H1 (cell line): Measurements from ENCODE around the gene ZFAND6. TPM values are rescaled to one million over a fixed set of nuclear protein-coding genes. Genes with fewer than 3 reads are reported as not detected.

Source experiments
- CTCF ChIA-PET: fragments of 300-600 bp; sonication (Branson Sonifier 250); formaldehyde crosslinking; loops from one replicate; lab custom pipeline; 2021; ENCODE audit not compliant: partially characterized antibody; lab: Charles Lee
- POLR2A ChIA-PET: fragments of 300-600 bp; sonication (Branson Sonifier 250); formaldehyde crosslinking; loops from one replicate; lab custom pipeline; 2021; ENCODE audit warnings: inconsistent platforms; ENCODE audit not compliant: partially characterized antibody; lab: Charles Lee
- DNase-seq, 2 experiments: peaks; one replicate each; pipeline versions ENCODE4 v3.0.0 to v3.0.0-alpha.2; 2010 to 2022; ENCODE audit warnings: low spot score in 2 of 2, low read depth in 1 of 2, mixed read lengths in 1 of 2
- FAIRE-seq: peaks from 2 replicates; lab custom pipeline; 2011; peaks lifted over from hg19 to GRCh38; lab: Jason Lieb, UNC
- H2AFZ ChIP-seq: 2 replicates; pipeline ENCODE4 v1.8.1; 2012; ENCODE audit warnings: low read length, inconsistent platforms
- H2AK5ac ChIP-seq: 2 replicates; pipeline ENCODE4 v1.6.1; 2013; ENCODE audit warnings: low read depth, low read length
- H2BK120ac ChIP-seq: replicated peaks from 2 replicates; pipeline ENCODE3; 2013; ENCODE audit warnings: low read depth, low read length, inconsistent platforms
- H2BK12ac ChIP-seq: 2 replicates; pipeline ENCODE4 v1.6.1; 2013; ENCODE audit warnings: low read depth, low read length
- H2BK15ac ChIP-seq: 2 replicates; pipeline ENCODE4 v1.6.1; 2013; ENCODE audit warnings: low read length
- H2BK20ac ChIP-seq: 2 replicates; pipeline ENCODE4 v1.6.1; 2013; ENCODE audit warnings: low read length
- H2BK5ac ChIP-seq: 2 replicates; pipeline ENCODE4 v1.6.1; 2013; ENCODE audit warnings: low read depth, low read length
- H3K14ac ChIP-seq: 2 replicates; pipeline ENCODE4 v1.6.1; 2013; ENCODE audit warnings: inconsistent platforms; ENCODE audit not compliant: insufficient read length
- H3K18ac ChIP-seq: 2 replicates; pipeline ENCODE4 v1.6.1; 2013; ENCODE audit warnings: low read length; ENCODE audit errors: extremely low read depth
- H3K23ac ChIP-seq: 2 replicates; pipeline ENCODE4 v1.6.1; 2013; ENCODE audit warnings: inconsistent platforms; ENCODE audit not compliant: insufficient read length
- H3K23me2 ChIP-seq: 2 replicates; pipeline ENCODE4 v1.6.1; 2013; ENCODE audit warnings: low read depth, low read length
- H3K27ac ChIP-seq: 2 replicates; pipeline ENCODE4 v1.6.1; 2011; ENCODE audit warnings: low read depth, low read length, inconsistent platforms
- H3K27me3 ChIP-seq, 4 experiments: replicated peaks in 1 of 4; 1 replicate in 1 of 4; 2 replicates in 3 of 4; pipeline versions ENCODE4 v1.6.1 to v1.8.1; 2011 to 2013; ENCODE audit warnings: low read length in 3 of 4, mild to moderate bottlenecking in 3 of 4, inconsistent platforms in 2 of 4, mixed read lengths in 2 of 4, moderate library complexity in 1 of 4; ENCODE audit not compliant: control insufficient read depth in 3 of 4, insufficient read depth in 3 of 4; ENCODE audit errors: extremely low read depth in 1 of 4
- H3K36me3 ChIP-seq, 4 experiments: 2 replicates each; pipeline versions ENCODE4 v1.6.1 to v1.8.1; 2011 to 2013; ENCODE audit warnings: mild to moderate bottlenecking in 4 of 4, low read length in 3 of 4, moderate library complexity in 2 of 4, control low read depth in 1 of 4, inconsistent platforms in 1 of 4; ENCODE audit not compliant: insufficient read depth in 4 of 4, control insufficient read depth in 2 of 4
- H3K4ac ChIP-seq: replicated peaks from 2 replicates; pipeline ENCODE3; 2013; ENCODE audit warnings: low read length, low read depth, mixed read lengths, inconsistent platforms; ENCODE audit not compliant: insufficient read length
- H3K4me1 ChIP-seq, 4 experiments: replicated peaks in 1 of 4; 1 replicate in 1 of 4; 2 replicates in 3 of 4; pipeline versions ENCODE4 v1.6.1 to v1.8.1; 2011 to 2013; ENCODE audit warnings: low read length in 3 of 4, inconsistent platforms in 2 of 4, mixed read lengths in 1 of 4; ENCODE audit not compliant: insufficient read depth in 4 of 4, control insufficient read depth in 3 of 4
- H3K4me2 ChIP-seq, 2 experiments: 2 replicates each; pipeline versions ENCODE4 v1.6.1 to v1.8.1; 2011 to 2013; ENCODE audit warnings: low read depth in 2 of 2, low read length in 2 of 2, control low read depth in 1 of 2, inconsistent platforms in 1 of 2, mild to moderate bottlenecking in 1 of 2; ENCODE audit not compliant: insufficient read depth in 1 of 2
- H3K4me3 ChIP-seq, 4 experiments: fragments of 200-600, 300-600 bp in 1 of 4; sonication (generic), shearing (Covaris generic), sonication (Bioruptor Twin) in 1 of 4; 2 replicates each; pipeline versions ENCODE4 v1.5.1 to v1.8.1; 2011 to 2016; ENCODE audit warnings: low read length in 4 of 4, low read depth in 3 of 4, control low read depth in 2 of 4, inconsistent platforms in 2 of 4, mild to moderate bottlenecking in 2 of 4, mixed read lengths in 1 of 4, moderate library complexity in 1 of 4; ENCODE audit not compliant: insufficient read depth in 2 of 4; ENCODE audit errors: extremely low read depth in 1 of 4
- H3K56ac ChIP-seq: replicated peaks from 2 replicates; pipeline ENCODE3; 2013; ENCODE audit warnings: low read depth, mild to moderate bottlenecking, mixed read lengths, low read length, inconsistent platforms; ENCODE audit not compliant: insufficient read length
- H3K79me1 ChIP-seq: 2 replicates; pipeline ENCODE4 v1.6.1; 2013; ENCODE audit warnings: low read depth, low read length, control low read depth
- H3K79me2 ChIP-seq, 2 experiments: 2 replicates each; pipeline versions ENCODE4 v1.6.1 to v1.8.1; 2012 to 2013; ENCODE audit warnings: low read length in 2 of 2, mild to moderate bottlenecking in 2 of 2, inconsistent platforms in 1 of 2; ENCODE audit not compliant: insufficient read depth in 2 of 2, control insufficient read depth in 1 of 2
- H3K9ac ChIP-seq, 4 experiments: replicated peaks in 1 of 4; 1 replicate in 1 of 4; 2 replicates in 3 of 4; pipeline versions ENCODE4 v1.6.1 to v1.8.1; 2011 to 2013; ENCODE audit warnings: low read depth in 3 of 4, low read length in 3 of 4, control low read depth in 2 of 4, mild to moderate bottlenecking in 2 of 4, moderate library complexity in 2 of 4, inconsistent platforms in 1 of 4; ENCODE audit errors: extremely low read depth in 1 of 4
- H3K9me3 ChIP-seq, 2 experiments: 2 replicates each; pipeline versions ENCODE4 v1.6.1 to v1.8.1; 2012 to 2013; ENCODE audit warnings: mild to moderate bottlenecking in 2 of 2, moderate library complexity in 2 of 2, control low read depth in 1 of 2, inconsistent platforms in 1 of 2, low read depth in 1 of 2, low read length in 1 of 2, mixed read lengths in 1 of 2; ENCODE audit not compliant: insufficient read depth in 2 of 2
- H4K20me1 ChIP-seq, 2 experiments: replicated peaks in 1 of 2; 2 replicates each; pipeline versions ENCODE3 to v1.8.1; 2011 to 2013; ENCODE audit warnings: inconsistent platforms in 2 of 2, low read length in 2 of 2, mild to moderate bottlenecking in 1 of 2; ENCODE audit not compliant: insufficient read depth in 2 of 2, control insufficient read depth in 1 of 2
- H4K5ac ChIP-seq: 2 replicates; pipeline ENCODE4 v1.6.1; 2013; ENCODE audit warnings: low read length, low read depth, mixed read lengths, inconsistent platforms; ENCODE audit not compliant: insufficient read length
- H4K8ac ChIP-seq: 2 replicates; pipeline ENCODE4 v1.8.0; 2013; ENCODE audit warnings: mild to moderate bottlenecking, moderate library complexity, low read length, inconsistent platforms; ENCODE audit not compliant: insufficient read depth; ENCODE audit errors: extremely low read depth
- H4K91ac ChIP-seq: replicated peaks from 2 replicates; pipeline ENCODE3; 2013; ENCODE audit warnings: low read length, mixed read lengths, inconsistent platforms; ENCODE audit not compliant: insufficient read length
- BACH1 ChIP-seq: IDR thresholded peaks from 2 replicates; pipeline ENCODE4 v1.6.1; 2012; ENCODE audit warnings: low read length, improper control_type of control experiment
- CTBP2 ChIP-seq: IDR thresholded peaks from 2 replicates; pipeline ENCODE4 v1.7.0; 2011; ENCODE audit warnings: borderline replicate concordance, mild to moderate bottlenecking, moderate library complexity, mixed read lengths, low read length; ENCODE audit not compliant: insufficient read depth, insufficient read length
- EP300 ChIP-seq, 2 experiments: IDR thresholded peaks; 1 replicate in 1 of 2; 2 replicates in 1 of 2; pipeline ENCODE4 v1.6.1; 2011 to 2012; ENCODE audit warnings: low read depth in 2 of 2, low read length in 2 of 2, mild to moderate bottlenecking in 2 of 2, borderline replicate concordance in 1 of 2, inconsistent platforms in 1 of 2, moderate library complexity in 1 of 2
- EZH2 ChIP-seq: fragments of 200-600 bp; sonication (generic); IDR thresholded peaks from 2 replicates; pipeline ENCODE4 v1.7.1; 2012; ENCODE audit warnings: low read depth, mild to moderate bottlenecking, moderate library complexity, low read length, inconsistent platforms; ENCODE audit not compliant: severe bottlenecking
- KDM5A ChIP-seq: fragments of 200-600 bp; IDR thresholded peaks from 2 replicates; pipeline ENCODE4 v1.7.1; 2012; ENCODE audit warnings: mild to moderate bottlenecking, low read length, inconsistent platforms, mixed read lengths
- NRF1 ChIP-seq: IDR thresholded peaks from 2 replicates; pipeline ENCODE4 v1.6.1; 2011; ENCODE audit warnings: mild to moderate bottlenecking, low read depth, low read length, improper control_type of control experiment
- PHF8 ChIP-seq: fragments of 200-600 bp; sonication (generic); conservative IDR thresholded peaks from 2 replicates; pipeline ENCODE4 v1.7.1; 2012; ENCODE audit warnings: low read depth, mild to moderate bottlenecking, inconsistent platforms, low read length, moderate library complexity
- RNF2 ChIP-seq: fragments of 200-900, 300-1000 bp; sonication (generic); IDR thresholded peaks from 2 replicates; pipeline ENCODE4 v1.7.1; 2016; ENCODE audit warnings: borderline replicate concordance, low read depth, mild to moderate bottlenecking, antibody characterized with exemption, low read length; ENCODE audit not compliant: poor library complexity, severe bottlenecking; ENCODE audit errors: missing control alignments
- RXRA ChIP-seq: IDR thresholded peaks from 2 replicates; pipeline ENCODE4 v1.6.1; 2011; ENCODE audit warnings: low read depth, mild to moderate bottlenecking, low read length, moderate library complexity; ENCODE audit not compliant: insufficient read depth
- SAP30 ChIP-seq: fragments of 300-600 bp; sonication (generic); IDR thresholded peaks from 2 replicates; pipeline ENCODE4 v1.7.1; 2012; ENCODE audit warnings: low read length, moderate library complexity, mild to moderate bottlenecking, inconsistent platforms; ENCODE audit not compliant: insufficient read depth, insufficient replicate concordance
- SRF ChIP-seq: IDR thresholded peaks from 2 replicates; pipeline ENCODE4 v1.6.1; 2011; ENCODE audit warnings: mild to moderate bottlenecking, low read depth, low read length, moderate library complexity
- WGBS, 2 experiments: shearing (Covaris generic) in 1 of 2; methylation state at CpG; one replicate each; pipeline versions ENCODE4 v1.1.6 to v1.1.7; 2013 to 2015; ENCODE audit warnings: low lambda C conversion rate in 2 of 2, mixed read lengths in 2 of 2, inconsistent platforms in 1 of 2, low coverage in 1 of 2, missing lambda C conversion rate in 1 of 2; ENCODE audit not compliant: insufficient replicate concordance in 2 of 2, insufficient coverage in 1 of 2, insufficient read length in 1 of 2; ENCODE audit errors: extremely low coverage in 1 of 2, missing lambda C conversion rate in 1 of 2; 5-methylcytosine and 5-hydroxymethylcytosine counted together
- polyA plus RNA-seq, 7 experiments: library from polyadenylated mRNA; depleted of rRNA in 3 of 7; stranded (reverse) in 5 of 7; unstranded in 2 of 7; fragments of >200 nt in 5 of 7; fragments of 200-250 nt in 2 of 7; gene quantifications; 1 replicate in 5 of 7; 2 replicates in 1 of 7; 4 replicates in 1 of 7; pipeline versions ENCODE4 v1.2.1 to v1.2.3, GENCODE V29; 2011 to 2013; ENCODE audit warnings: missing spikeins in 2 of 7, mixed read lengths in 2 of 7
- total RNA-seq: library from RNA; stranded (reverse); fragmentation: NEBNext Ultra II Directional; extraction: Animal tissue kit (Norgen Biotek cat#: 25700); gene quantifications from 2 replicates; pipeline ENCODE4 v1.2.1, GENCODE V29; 2021

ZFAND6 gene
- total and polyA plus RNA-seq, 2 of the 8 experiments (the other 6 are each of a cell fraction or from before 2014, with no cell fraction given) = 136 to 237 TPM

DNA sequence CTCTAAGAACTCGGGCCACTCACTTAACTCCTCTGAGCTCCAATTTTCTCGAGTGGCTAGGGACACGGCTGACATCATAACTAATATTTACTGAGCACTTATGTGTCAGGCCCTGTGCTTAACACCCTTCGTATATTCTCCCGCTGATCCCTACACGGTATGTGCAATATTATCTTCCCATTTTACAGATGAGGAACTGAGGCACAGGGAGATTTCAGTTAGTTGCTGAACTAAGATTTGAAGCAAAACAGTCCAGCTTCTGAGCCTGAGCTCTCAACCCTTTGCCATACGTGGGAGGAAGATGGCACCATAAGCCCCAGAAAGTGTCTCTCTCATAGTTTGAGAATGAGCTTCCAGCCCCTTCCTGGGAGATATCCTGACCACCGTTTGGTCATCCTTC, 112.9 kb downstream of the ZFAND6 start:
- Histone ChIP-seq H3K56ac (no peak overlapping the region), H4K91ac (no peak overlapping the region), H3K9me3 (no peaks in the 10 kb centered on the region), H3K4ac (no peak overlapping the region), H3K23ac (no peak overlapping the region), H4K5ac (no peak overlapping the region), H3K4me2 (no peak overlapping the region), H3K18ac (no peak overlapping the region), H2BK20ac (no peak overlapping the region), H2BK5ac (no peak overlapping the region), H3K27ac (no peak overlapping the region), H2BK120ac (no peak overlapping the region), H2BK12ac (no peak overlapping the region), H2BK15ac (no peak overlapping the region), H3K9ac (no peak overlapping the region), H3K4me3 (no peak overlapping the region), H3K14ac (no peak overlapping the region), H3K79me2 (no peaks in the 10 kb centered on the region), H3K79me1 (no peaks in the 10 kb centered on the region), H4K8ac (no peak overlapping the region), H3K27me3 (no peaks in the 10 kb centered on the region), H3K36me3 (0 out of 8 replicates have a peak, but pooled peaks cover 0 to 5% (median 0%) of the 10 kb centered on the region in 4 experiments), H4K20me1 (no peaks in the 10 kb centered on the region), H3K4me1 (no peaks in the 10 kb centered on the region), H3K23me2 (no peaks in the 10 kb centered on the region), H2AK5ac (no peak overlapping the region), H2AFZ (no peak overlapping the region)
- CTCF ChIA-PET = interaction anchor here (0.6 to 3.6 kb wide), 23 partner anchors 9 to 405 kb away, joined by 3 to 17 read pairs (median 4); partner anchors contain the start of genes FAH and ZFAND6
- POLR2A ChIA-PET = interaction anchor here (1.1 to 2.1 kb wide), 3 partner anchors 12 to 113 kb away, joined by 4 to 6 read pairs (median 4); partner anchors contain the start of genes FAH and ZFAND6
- FAIRE-seq = no peak
- no peak for DNase-seq
- 86% methylated on average over 8 of the region's 8 CpGs; no CpG with 5 or more reads in 1 of the 2 experiments for WGBS, 2 experiments
- TF ChIP-seq RNF2 (no peak), RXRA (no peak), KDM5A (no peak), EP300 (IDR thresholded peaks at IDR 0.05; ENCODE audit: borderline replicate concordance in 1 of 2, low read depth in 2 of 2, low read length in 2 of 2) (no peak), CTBP2 (no peak), NRF1 (no peak), PHF8 (no peak), EZH2 (no peak), BACH1 (no peak), SAP30 (no peak), SRF (no peak)
